Activated CD8-positive, alpha-beta memory T cell treated with anti-CD3 and anti-CD28 coated beads for 36 hours (primary cell): ENCODE measurements around the gene E2F1. TPM values are rescaled to one million over a fixed set of nuclear protein-coding genes. Genes with fewer than 3 reads are reported as not detected.
"Not testable (repeated sequence)": the region's sequence is repeated elsewhere in the genome, so short reads cannot be mapped to it uniquely, and the experiment has no call there.

Experiments used
- CTCF ChIA-PET: fragments of 350-600 bp; sonication (Branson Sonifier 250); formaldehyde crosslinking; loops from one replicate; lab custom pipeline; 2021; ENCODE audit warnings: antibody characterized with exemption; lab: Charles Lee
- POLR2A ChIA-PET: fragments of 350-600 bp; sonication (Branson Sonifier 250); formaldehyde crosslinking; loops from one replicate; lab custom pipeline; 2021; ENCODE audit warnings: antibody characterized with exemption; lab: Charles Lee
- total RNA-seq, 2 experiments: library from RNA; stranded (reverse); gene quantifications; one replicate each; pipeline ENCODE4 v1.2.3, GENCODE V29; 2021

The E2F1 gene
- total RNA-seq, 2 experiments from 2014 or later = 79.9 to 80.7 TPM

GRCh38 chr20:33645396-33645795, 40.8 kb downstream of the E2F1 start:
- ChIA-PET CTCF (no interaction called here), POLR2A (no interaction called here)

- CTCF ChIA-PET = no interaction called here
- POLR2A ChIA-PET = no interaction called here
Measured at GRCh38 chr20:33645072-33645358, 41.2 kb downstream of the E2F1 start.

GRCh38 chr20:33644313-33645071, 41.7 kb downstream of the E2F1 start:
- CTCF ChIA-PET = interaction anchor here (0.6 kb wide), 1 partner anchor 1369 kb away, joined by 3 read pairs; no protein-coding TSS in a partner anchor
- POLR2A ChIA-PET = no interaction called here

GRCh38 chr20:33640287-33640686, 45.9 kb downstream of the E2F1 start:
- ChIA-PET POLR2A (no interaction called here), CTCF (interaction anchor here (1.1 kb wide), 1 partner anchor 8 kb away, joined by 4 read pairs; no protein-coding TSS in a partner anchor)

- POLR2A ChIA-PET = no interaction called here
- CTCF ChIA-PET = no interaction called here
Measured at GRCh38 chr20:33636776-33637175, 49.4 kb downstream of the E2F1 start.

GRCh38 chr20:33635341-33635740, 50.8 kb downstream of the E2F1 start:
- ChIA-PET POLR2A (no interaction called here), CTCF (no interaction called here)

- POLR2A ChIA-PET, CTCF ChIA-PET: not testable (repeated sequence)
Measured at GRCh38 chr20:33631910-33632309, 54.3 kb downstream of the E2F1 start.

- ChIA-PET CTCF (no interaction called here), POLR2A (no interaction called here)
Measured at GRCh38 chr20:33630507-33630906, 55.7 kb downstream of the E2F1 start.

GRCh38 chr20:33629979-33630378, 56.2 kb downstream of the E2F1 start:
- ChIA-PET POLR2A (no interaction called here), CTCF (no interaction called here)

GRCh38 chr20:33629533-33629932, 56.7 kb downstream of the E2F1 start:
- ChIA-PET POLR2A (no interaction called here), CTCF (no interaction called here)

- CTCF ChIA-PET = no interaction called here
- POLR2A ChIA-PET = interaction anchor here (1.5 kb wide), 1 partner anchor 40 kb away, joined by 3 read pairs; the partner anchor contains the start of gene ACTL10
Measured at GRCh38 chr20:33627577-33628216, 58.5 kb downstream of the E2F1 start.

- POLR2A ChIA-PET = no interaction called here
Measured at GRCh38 chr20:33626190-33626589, 60.0 kb downstream of the E2F1 start.

More at GRCh38 chr20:33626190-33626589, 60.0 kb downstream of the E2F1 start:
- CTCF ChIA-PET = no interaction called here

Other genes starting within 250 kb of the E2F1 start
- 1 to 10 TPM; 4.9 to 5.4 TPM for gene SNTA1, start 242.6 kb downstream of the E2F1 start, total RNA-seq
- 1 to 10 TPM; 7.1 to 7.4 TPM for gene CBFA2T2, start 196.3 kb downstream of the E2F1 start, total RNA-seq
- under 1 TPM; 0.21 to 0.32 TPM for gene C20orf144, start 24.1 kb downstream of the E2F1 start, total RNA-seq
- gene ACTL10, start 19.4 kb downstream of the E2F1 start, total RNA-seq = 1 to 10 TPM; 4.2 to 4.7 TPM
- 10 to 100 TPM; 17.5 to 20.1 TPM for gene NECAB3, start 12.0 kb downstream of the E2F1 start, total RNA-seq
- 1 to 10 TPM; 7.0 to 7.5 TPM for gene PXMP4, start 33.9 kb upstream of the E2F1 start, total RNA-seq
- 1 to 10 TPM; 4.3 to 5.0 TPM for gene ZNF341, start 45.6 kb upstream of the E2F1 start, total RNA-seq
- gene CHMP4B, start 125.0 kb upstream of the E2F1 start, total RNA-seq = 10 to 100 TPM; 84.0 to 87.6 TPM